Measurements from ENCODE around the gene CA10. TPM values are rescaled to one million over a fixed set of nuclear protein-coding genes. Genes with fewer than 3 reads are reported as not detected.

The CA10 gene
- total and polyA plus RNA-seq, 2 donors (not counting 3 experiments of a cell fraction or from before 2014, with no cell fraction given), result not detected

DNA sequence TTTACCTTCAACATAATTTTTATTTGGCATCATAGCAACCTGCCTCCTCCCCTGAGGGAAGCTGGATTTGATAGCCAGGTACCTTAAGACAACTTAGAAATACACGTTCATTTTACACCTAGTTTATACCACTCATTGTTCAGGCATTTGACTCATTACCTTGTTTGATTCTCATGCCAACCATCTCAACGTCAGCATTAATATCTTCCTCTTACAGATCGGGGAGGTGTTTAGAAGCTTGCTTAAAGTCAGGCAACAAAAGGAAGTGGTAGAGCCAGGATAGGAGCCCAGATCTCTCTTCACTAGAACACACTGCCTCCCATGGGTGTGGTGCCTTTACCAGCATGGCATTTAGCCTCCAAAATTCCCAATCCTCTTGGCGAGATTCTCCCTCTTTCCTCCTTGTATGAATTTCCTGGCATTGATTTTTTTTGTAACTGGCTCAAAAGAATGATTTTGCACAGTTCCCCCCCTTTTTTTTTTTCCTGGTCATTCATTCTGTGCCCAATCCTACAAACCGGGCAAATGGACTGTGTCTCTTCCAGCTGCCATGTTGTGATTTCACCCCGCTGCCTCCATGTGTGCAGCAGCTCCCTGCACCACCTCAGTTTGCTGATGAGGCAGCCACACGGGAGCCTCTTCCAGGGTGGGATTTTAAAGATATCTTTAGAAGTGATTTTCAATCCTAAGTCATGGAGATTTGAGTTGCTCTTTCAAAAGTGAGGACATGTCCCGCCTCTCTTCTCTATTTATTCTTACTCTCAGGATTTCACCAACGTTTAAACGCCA lies 514.6 kb downstream of the CA10 start:
- no peak for TF ChIP-seq FOS (IDR thresholded peaks at IDR 0.05; ENCODE audit: borderline replicate concordance, insufficient read depth, low read length)
- TF ChIP-seq EZH2 (IDR thresholded peaks at IDR 0.05; ENCODE audit: borderline replicate concordance, low read depth, low read length, severe bottlenecking), result no peak
- TF ChIP-seq POLR2A (IDR thresholded peaks at IDR 0.05; ENCODE audit: low read depth, low read length), result no peak
- TF ChIP-seq, protein P1, sequence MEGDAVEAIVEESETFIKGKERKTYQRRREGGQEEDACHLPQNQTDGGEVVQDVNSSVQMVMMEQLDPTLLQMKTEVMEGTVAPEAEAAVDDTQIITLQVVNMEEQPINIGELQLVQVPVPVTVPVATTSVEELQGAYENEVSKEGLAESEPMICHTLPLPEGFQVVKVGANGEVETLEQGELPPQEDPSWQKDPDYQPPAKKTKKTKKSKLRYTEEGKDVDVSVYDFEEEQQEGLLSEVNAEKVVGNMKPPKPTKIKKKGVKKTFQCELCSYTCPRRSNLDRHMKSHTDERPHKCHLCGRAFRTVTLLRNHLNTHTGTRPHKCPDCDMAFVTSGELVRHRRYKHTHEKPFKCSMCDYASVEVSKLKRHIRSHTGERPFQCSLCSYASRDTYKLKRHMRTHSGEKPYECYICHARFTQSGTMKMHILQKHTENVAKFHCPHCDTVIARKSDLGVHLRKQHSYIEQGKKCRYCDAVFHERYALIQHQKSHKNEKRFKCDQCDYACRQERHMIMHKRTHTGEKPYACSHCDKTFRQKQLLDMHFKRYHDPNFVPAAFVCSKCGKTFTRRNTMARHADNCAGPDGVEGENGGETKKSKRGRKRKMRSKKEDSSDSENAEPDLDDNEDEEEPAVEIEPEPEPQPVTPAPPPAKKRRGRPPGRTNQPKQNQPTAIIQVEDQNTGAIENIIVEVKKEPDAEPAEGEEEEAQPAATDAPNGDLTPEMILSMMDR (IDR thresholded peaks at IDR 0.05; ENCODE audit: extremely low read depth in 1 of 2, insufficient read depth in 1 of 2, low read depth in 1 of 2, low read length in 2 of 2), result no peak
- TF ChIP-seq GATA2 (IDR thresholded peaks at IDR 0.05; ENCODE audit: insufficient read depth, insufficient read length, low read depth, low read length), result no peak
- TF ChIP-seq JUN (IDR thresholded peaks at IDR 0.05; ENCODE audit: borderline replicate concordance, insufficient read depth, insufficient read length, low read depth), result no peak
- TF ChIP-seq, protein P2, sequence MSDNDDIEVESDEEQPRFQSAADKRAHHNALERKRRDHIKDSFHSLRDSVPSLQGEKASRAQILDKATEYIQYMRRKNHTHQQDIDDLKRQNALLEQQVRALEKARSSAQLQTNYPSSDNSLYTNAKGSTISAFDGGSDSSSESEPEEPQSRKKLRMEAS (IDR thresholded peaks at IDR 0.05; ENCODE audit: insufficient read depth, insufficient read length), result no peak
- no peak for TF ChIP-seq MYC (IDR thresholded peaks at IDR 0.05; ENCODE audit: low read depth, low read length)
- TF ChIP-seq POLR2AphosphoS5 (IDR thresholded peaks at IDR 0.05; ENCODE audit: insufficient read depth, low read depth, low read length), result no peak
- H3K79me2 ChIP-seq (ENCODE audit: control insufficient read depth, insufficient read depth, low read length), result no peaks in the 10 kb centered on the region
- FAIRE-seq (no peak), DNase-seq (ENCODE audit: low read depth, low spot score) (no peak)
- BruUV-seq (replicated peaks), result no TSS peak
- no peaks in the 10 kb centered on the region for H3K9me3 ChIP-seq (replicated peaks; ENCODE audit: control insufficient read depth, insufficient read depth, low read length)
- H3K9ac ChIP-seq (replicated peaks; ENCODE audit: extremely low read depth, insufficient read depth, low read length), result no peak overlapping the region
- no peaks in the 10 kb centered on the region for H3K36me3 ChIP-seq (ENCODE audit: control insufficient read depth in 2 of 2, extremely low read depth in 1 of 2, insufficient read depth in 2 of 2, low read length in 2 of 2)
- H3K9me1 ChIP-seq (replicated peaks; ENCODE audit: control insufficient read depth, extremely low read depth, insufficient read depth, low read length), result no peaks in the 10 kb centered on the region
- no peaks in the 10 kb centered on the region for H3K27me3 ChIP-seq (ENCODE audit: control insufficient read depth in 2 of 2, insufficient read depth in 2 of 2, low read length in 2 of 2)
- H3K27ac ChIP-seq (ENCODE audit: insufficient read depth, low read depth, low read length), result no peak overlapping the region
- H3K4me3 ChIP-seq (replicated peaks in 1 of 3; ENCODE audit: insufficient read depth in 1 of 3, low read depth in 1 of 3, low read length in 3 of 3), result no peak overlapping the region
- ChIA-PET POLR2A (no interaction called here), CTCF (no interaction called here)
- no peak overlapping the region for H3K4me2 ChIP-seq (ENCODE audit: insufficient read depth, low read length)
- H4K20me1 ChIP-seq (replicated peaks; ENCODE audit: control insufficient read depth, extremely low read depth, insufficient read depth, low read length), result no peaks in the 10 kb centered on the region
- no peak overlapping the region for H2AFZ ChIP-seq (ENCODE audit: low read depth, low read length)
- H3K4me1 ChIP-seq (ENCODE audit: control insufficient read depth, extremely low read depth, insufficient read depth, low read length), result no peaks in the 10 kb centered on the region
- dilution Hi-C loops (cut with MboI; ENCODE audit: extremely low pct_ligation_motif_present, low sequenced_read_pairs), result no loop called here
- intact Hi-C loops (cut with micrococcal nuclease), result no loop called here
